Measurements from ENCODE around the gene BCL7B. TPM values are rescaled to one million over a fixed set of nuclear protein-coding genes. Genes with fewer than 3 reads are reported as not detected.
"Not testable (repeated sequence)": the region's sequence is repeated elsewhere in the genome, so short reads cannot be mapped to it uniquely, and the experiment has no call there.

BCL7B gene
- total RNA-seq, 6 experiments from 2014 or later, result 19.3 to 45.6 (median 21.3) TPM

DNA sequence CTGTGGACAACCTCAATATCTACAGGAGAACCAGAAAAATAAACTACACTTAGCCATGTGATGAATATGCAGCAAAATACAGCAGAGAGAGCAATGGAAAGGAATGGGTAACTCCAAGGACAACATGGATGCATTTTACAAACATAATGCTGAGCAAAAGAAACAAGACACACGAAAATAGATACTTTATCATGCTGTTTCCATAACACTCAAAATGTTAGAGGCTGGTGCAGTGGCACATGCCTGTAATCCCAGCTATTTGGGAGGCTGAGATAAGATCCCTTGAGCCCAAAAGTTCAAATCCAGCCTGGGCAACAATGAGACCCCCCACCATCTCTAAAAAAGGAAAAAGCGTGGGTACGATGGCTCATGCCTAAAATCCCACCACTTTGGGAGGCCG is 8.3 kb downstream of the BCL7B start:
- no peaks in the 10 kb centered on the region for H3K9me3 ChIP-seq
- H3K36me3 ChIP-seq, result peaks cover 0 to 40% (median 22%) of the 10 kb centered on the region in 4 donors
- no peaks in the 10 kb centered on the region for H3K4me1 ChIP-seq
- ATAC-seq, result no peak
- H3K4me3 ChIP-seq, result no peak overlapping the region
- intact Hi-C loops (cut with DNase I), result no loop called here
- no peak overlapping the region for H3K27ac ChIP-seq
- no peaks in the 10 kb centered on the region for H3K27me3 ChIP-seq
- no peak for DNase-seq
- TF ChIP-seq, protein P1, sequence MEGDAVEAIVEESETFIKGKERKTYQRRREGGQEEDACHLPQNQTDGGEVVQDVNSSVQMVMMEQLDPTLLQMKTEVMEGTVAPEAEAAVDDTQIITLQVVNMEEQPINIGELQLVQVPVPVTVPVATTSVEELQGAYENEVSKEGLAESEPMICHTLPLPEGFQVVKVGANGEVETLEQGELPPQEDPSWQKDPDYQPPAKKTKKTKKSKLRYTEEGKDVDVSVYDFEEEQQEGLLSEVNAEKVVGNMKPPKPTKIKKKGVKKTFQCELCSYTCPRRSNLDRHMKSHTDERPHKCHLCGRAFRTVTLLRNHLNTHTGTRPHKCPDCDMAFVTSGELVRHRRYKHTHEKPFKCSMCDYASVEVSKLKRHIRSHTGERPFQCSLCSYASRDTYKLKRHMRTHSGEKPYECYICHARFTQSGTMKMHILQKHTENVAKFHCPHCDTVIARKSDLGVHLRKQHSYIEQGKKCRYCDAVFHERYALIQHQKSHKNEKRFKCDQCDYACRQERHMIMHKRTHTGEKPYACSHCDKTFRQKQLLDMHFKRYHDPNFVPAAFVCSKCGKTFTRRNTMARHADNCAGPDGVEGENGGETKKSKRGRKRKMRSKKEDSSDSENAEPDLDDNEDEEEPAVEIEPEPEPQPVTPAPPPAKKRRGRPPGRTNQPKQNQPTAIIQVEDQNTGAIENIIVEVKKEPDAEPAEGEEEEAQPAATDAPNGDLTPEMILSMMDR (IDR thresholded peaks at IDR 0.05), result no peak
- no peak for TF ChIP-seq POLR2A (IDR thresholded peaks at IDR 0.05)
- 83% methylated on average over 4 of the region's 4 CpGs for WGBS (ENCODE audit: insufficient coverage, low coverage, low lambda C conversion rate, missing lambda C conversion rate)

DNA sequence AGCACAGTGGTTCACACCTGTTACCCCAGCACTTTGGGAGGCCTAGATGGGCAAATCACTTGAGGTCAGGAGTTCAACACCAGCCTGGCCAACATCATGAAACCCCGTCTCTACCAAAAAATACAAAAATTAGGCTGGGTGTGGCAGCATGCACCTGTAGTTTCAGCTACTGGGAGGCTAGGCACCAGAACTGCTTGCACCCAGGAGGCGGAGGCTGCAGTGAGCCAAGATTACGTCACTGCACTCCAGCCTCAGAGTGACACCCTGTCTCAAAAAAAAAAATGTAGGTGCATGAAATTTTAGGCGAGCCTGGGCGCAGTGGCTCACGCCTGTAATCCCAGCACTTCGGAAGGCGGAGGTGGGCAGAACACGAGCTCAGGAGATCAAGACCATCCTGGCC is 9.6 kb downstream of the BCL7B start:
- TF ChIP-seq, protein P1 (IDR thresholded peaks at IDR 0.05), result no peak
- TF ChIP-seq POLR2A (IDR thresholded peaks at IDR 0.05), result no peak

DNA sequence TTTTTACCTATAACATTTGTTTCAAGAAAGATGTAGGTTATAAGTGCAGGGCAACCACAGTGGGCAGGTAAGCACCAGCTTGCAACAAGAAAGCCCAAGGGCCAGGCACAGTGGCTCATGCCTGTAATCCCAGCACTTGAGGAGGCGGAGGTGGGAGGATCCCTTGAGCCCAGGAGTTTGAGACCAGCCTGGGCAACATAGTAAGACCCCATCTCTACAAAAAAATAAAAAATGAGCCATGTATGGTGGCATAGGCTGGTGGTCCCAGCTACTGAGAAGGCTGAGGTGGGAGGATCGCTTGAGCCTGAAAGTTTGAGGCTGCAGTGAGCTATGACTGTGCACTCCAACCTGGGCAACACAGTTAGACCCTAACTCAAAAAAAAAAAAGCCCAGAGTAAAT is 12.8 kb downstream of the BCL7B start:
- 82% methylated on average over 1 of the region's 2 CpGs for WGBS (ENCODE audit: insufficient coverage, low coverage, low lambda C conversion rate, missing lambda C conversion rate)
- Histone ChIP-seq H3K27me3 (no peaks in the 10 kb centered on the region), H3K9me3 (no peaks in the 10 kb centered on the region), H3K4me1 (no peaks in the 10 kb centered on the region), H3K4me3 (no peak overlapping the region), H3K27ac (no peak overlapping the region), H3K36me3 (peaks cover 0 to 45% (median 21%) of the 10 kb centered on the region in 4 donors)
- intact Hi-C loops (cut with DNase I), result no loop called here
- no peak for DNase-seq
- ATAC-seq, result no peak
- no peak for TF ChIP-seq POLR2A (IDR thresholded peaks at IDR 0.05)
- TF ChIP-seq, protein P1 (IDR thresholded peaks at IDR 0.05), result no peak

More for the DNA sequence above, 9.6 kb downstream of the BCL7B start:
- H3K36me3 ChIP-seq, result peaks cover 0 to 48% (median 22%) of the 10 kb centered on the region in 4 donors
- WGBS (ENCODE audit: insufficient coverage, low coverage, low lambda C conversion rate, missing lambda C conversion rate), result 89% methylated on average over 8 of the region's 9 CpGs
- ATAC-seq, result no peak
- no peaks in the 10 kb centered on the region for H3K27me3 ChIP-seq
- H3K9me3 ChIP-seq, result no peaks in the 10 kb centered on the region
- intact Hi-C loops (cut with DNase I), result no loop called here
- no peak overlapping the region for H3K27ac ChIP-seq
- no peak overlapping the region for H3K4me3 ChIP-seq
- H3K4me1 ChIP-seq, result no peaks in the 10 kb centered on the region
- DNase-seq, result no peak

DNA sequence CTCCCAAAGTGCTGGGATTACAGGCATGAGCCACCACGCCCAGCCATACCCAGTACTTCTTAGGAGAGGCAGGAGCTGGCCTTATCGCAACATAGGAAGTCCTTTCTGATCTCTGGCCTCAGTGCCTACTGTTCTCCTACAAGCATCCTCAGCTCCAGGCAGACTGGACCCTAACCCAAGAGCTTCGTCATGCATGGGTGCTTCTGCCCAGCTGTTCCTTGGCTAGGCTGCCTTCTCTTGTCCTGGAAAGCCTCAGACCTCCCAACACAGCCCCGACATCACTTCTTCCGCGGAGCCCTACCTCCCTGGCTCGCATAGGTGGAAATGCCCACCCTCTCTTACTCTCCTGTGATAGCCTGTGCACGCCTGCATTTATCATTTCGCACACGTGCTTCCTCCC is 15.8 kb downstream of the BCL7B start:
- no peak for TF ChIP-seq POLR2A (IDR thresholded peaks at IDR 0.05)
- TF ChIP-seq, protein P1 (IDR thresholded peaks at IDR 0.05), result no peak
- 93% methylated on average over 8 of the region's 10 CpGs for WGBS (ENCODE audit: insufficient coverage, low coverage, low lambda C conversion rate, missing lambda C conversion rate)
- intact Hi-C loops (cut with DNase I), result no loop called here
- H3K27ac ChIP-seq, result no peak overlapping the region
- DNase-seq, result no peak
- no peak overlapping the region for H3K4me3 ChIP-seq
- H3K4me1 ChIP-seq, result no peaks in the 10 kb centered on the region
- H3K36me3 ChIP-seq, result peaks cover 10 to 69% (median 36%) of the 10 kb centered on the region in 4 donors
- H3K9me3 ChIP-seq, result no peaks in the 10 kb centered on the region
- H3K27me3 ChIP-seq, result no peaks in the 10 kb centered on the region
- no peak for ATAC-seq

DNA sequence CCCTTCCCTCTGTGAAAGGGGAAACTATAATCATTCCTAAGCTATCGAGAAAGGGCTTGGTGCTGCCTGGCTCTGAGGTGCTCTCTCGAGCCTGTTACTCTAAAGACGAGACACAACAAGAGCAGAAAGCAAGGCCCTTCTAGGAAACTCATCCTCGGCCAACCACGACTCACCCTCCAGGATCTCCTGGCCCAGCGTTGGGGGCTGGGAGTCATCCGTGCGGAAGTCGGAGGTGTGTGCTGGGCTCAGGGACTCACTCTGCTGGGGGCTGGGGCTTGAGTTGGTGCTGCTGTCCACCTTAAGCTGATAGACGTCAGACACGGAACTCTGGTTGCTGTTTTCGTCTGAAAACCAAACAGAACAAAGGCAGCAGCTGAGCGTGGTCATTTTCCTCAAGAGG is 17.8 kb downstream of the BCL7B start:
- no peak for ATAC-seq
- no peak for TF ChIP-seq POLR2A (IDR thresholded peaks at IDR 0.05)
- TF ChIP-seq, protein P1 (IDR thresholded peaks at IDR 0.05), result no peak
- no peak for DNase-seq
- no peaks in the 10 kb centered on the region for H3K27me3 ChIP-seq
- no peaks in the 10 kb centered on the region for H3K9me3 ChIP-seq
- H3K27ac ChIP-seq, result no peak overlapping the region
- intact Hi-C loops (cut with DNase I), result no loop called here
- H3K4me1 ChIP-seq, result no peaks in the 10 kb centered on the region
- 83% methylated on average over 3 of the region's 13 CpGs for WGBS (ENCODE audit: insufficient coverage, low coverage, low lambda C conversion rate, missing lambda C conversion rate)
- H3K4me3 ChIP-seq, result no peak overlapping the region
- H3K36me3 ChIP-seq, result peaks cover 14 to 82% (median 46%) of the 10 kb centered on the region in 4 donors

DNA sequence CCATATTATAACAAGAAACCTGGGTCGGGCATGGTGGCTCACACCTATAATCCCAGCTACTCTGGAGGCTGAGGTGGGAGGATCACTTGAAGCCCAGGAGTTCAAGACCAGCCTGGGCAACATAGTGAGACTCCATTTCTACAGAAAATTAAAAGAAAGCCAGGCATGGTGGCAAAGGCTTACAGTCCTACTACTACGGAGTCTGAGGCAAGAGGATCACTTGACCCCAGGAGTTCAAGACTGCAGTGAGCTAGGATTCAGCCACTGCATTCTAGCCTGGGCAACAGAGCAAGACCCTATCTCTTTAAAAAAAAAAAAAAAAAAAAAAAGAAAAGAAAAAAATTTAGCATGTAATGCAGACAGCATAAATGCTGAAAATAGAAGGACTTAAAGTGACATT is 19.0 kb downstream of the BCL7B start:
- intact Hi-C loops (cut with DNase I); H3K27me3 ChIP-seq; H3K4me1 ChIP-seq; H3K4me3 ChIP-seq; ATAC-seq; DNase-seq; H3K9me3 ChIP-seq; H3K27ac ChIP-seq: not testable (repeated sequence)
- peaks cover 14 to 77% (median 45%) of the 10 kb centered on the region in 4 donors for H3K36me3 ChIP-seq
- 90% methylated on average over 2 of the region's 2 CpGs for WGBS (ENCODE audit: insufficient coverage, low coverage, low lambda C conversion rate, missing lambda C conversion rate)
